ENCODE results near the gene TBL3.
"Not testable (repeated sequence)": the region's sequence is repeated elsewhere in the genome, so short reads cannot be mapped to it uniquely, and the experiment has no call there.

TBL3 gene

GRCh38 chr16:1938910-1939309 lies 32.9 kb upstream of the TBL3 start:
- no peak overlapping the region for H3K9ac ChIP-seq
- H3K27ac ChIP-seq = no peak overlapping the region
- no peak overlapping the region for H2AFZ ChIP-seq (ENCODE audit: low read depth)
- H3K4me3 ChIP-seq (IDR thresholded peaks at IDR 0.05; ENCODE audit: insufficient read depth, low read depth, low read length) = no peak overlapping the region
- no peak overlapping the region for H3K4me2 ChIP-seq
- no peak for TF ChIP-seq CTCF (conservative IDR thresholded peaks at IDR 0.05; ENCODE audit: low read depth, low read length)
- H3K27me3 ChIP-seq (ENCODE audit: insufficient read depth, low read depth) = no peaks in the 10 kb centered on the region
- H3K4me1 ChIP-seq (ENCODE audit: low read depth, poor library complexity, severe bottlenecking) = peaks cover 15% of the 10 kb centered on the region
- H4K20me1 ChIP-seq (ENCODE audit: insufficient read depth) = no peaks in the 10 kb centered on the region
- H3K36me3 ChIP-seq (ENCODE audit: insufficient read depth) = no peaks in the 10 kb centered on the region
- no peaks in the 10 kb centered on the region for H3K79me2 ChIP-seq (ENCODE audit: insufficient read depth, low read depth)

GRCh38 chr16:1939833-1940232 lies 32.0 kb upstream of the TBL3 start:
- H3K27me3 ChIP-seq (ENCODE audit: insufficient read depth, low read depth); H3K79me2 ChIP-seq (ENCODE audit: insufficient read depth, low read depth); H3K9ac ChIP-seq; H2AFZ ChIP-seq (ENCODE audit: low read depth); H3K36me3 ChIP-seq (ENCODE audit: insufficient read depth); H3K27ac ChIP-seq; H3K4me2 ChIP-seq; H3K4me3 ChIP-seq (IDR thresholded peaks at IDR 0.05; ENCODE audit: insufficient read depth, low read depth, low read length); H4K20me1 ChIP-seq (ENCODE audit: insufficient read depth): not testable (repeated sequence)
- peaks cover 18% of the 10 kb centered on the region for H3K4me1 ChIP-seq (ENCODE audit: low read depth, poor library complexity, severe bottlenecking)

GRCh38 chr16:1940273-1941161 lies 31.3 kb upstream of the TBL3 start:
- no peak overlapping the region for H3K4me3 ChIP-seq (IDR thresholded peaks at IDR 0.05; ENCODE audit: insufficient read depth, low read depth, low read length)
- no peak overlapping the region for H3K4me2 ChIP-seq
- no peak for TF ChIP-seq CTCF (conservative IDR thresholded peaks at IDR 0.05; ENCODE audit: low read depth, low read length)
- H3K36me3 ChIP-seq (ENCODE audit: insufficient read depth) = no peaks in the 10 kb centered on the region
- peaks cover 18% of the 10 kb centered on the region for H3K4me1 ChIP-seq (ENCODE audit: low read depth, poor library complexity, severe bottlenecking)
- no peak overlapping the region for H2AFZ ChIP-seq (ENCODE audit: low read depth)
- H3K79me2 ChIP-seq (ENCODE audit: insufficient read depth, low read depth) = no peaks in the 10 kb centered on the region
- no peak overlapping the region for H3K9ac ChIP-seq
- no peaks in the 10 kb centered on the region for H3K27me3 ChIP-seq (ENCODE audit: insufficient read depth, low read depth)
- H3K27ac ChIP-seq = no peak overlapping the region
- H4K20me1 ChIP-seq (ENCODE audit: insufficient read depth) = no peaks in the 10 kb centered on the region

DNA sequence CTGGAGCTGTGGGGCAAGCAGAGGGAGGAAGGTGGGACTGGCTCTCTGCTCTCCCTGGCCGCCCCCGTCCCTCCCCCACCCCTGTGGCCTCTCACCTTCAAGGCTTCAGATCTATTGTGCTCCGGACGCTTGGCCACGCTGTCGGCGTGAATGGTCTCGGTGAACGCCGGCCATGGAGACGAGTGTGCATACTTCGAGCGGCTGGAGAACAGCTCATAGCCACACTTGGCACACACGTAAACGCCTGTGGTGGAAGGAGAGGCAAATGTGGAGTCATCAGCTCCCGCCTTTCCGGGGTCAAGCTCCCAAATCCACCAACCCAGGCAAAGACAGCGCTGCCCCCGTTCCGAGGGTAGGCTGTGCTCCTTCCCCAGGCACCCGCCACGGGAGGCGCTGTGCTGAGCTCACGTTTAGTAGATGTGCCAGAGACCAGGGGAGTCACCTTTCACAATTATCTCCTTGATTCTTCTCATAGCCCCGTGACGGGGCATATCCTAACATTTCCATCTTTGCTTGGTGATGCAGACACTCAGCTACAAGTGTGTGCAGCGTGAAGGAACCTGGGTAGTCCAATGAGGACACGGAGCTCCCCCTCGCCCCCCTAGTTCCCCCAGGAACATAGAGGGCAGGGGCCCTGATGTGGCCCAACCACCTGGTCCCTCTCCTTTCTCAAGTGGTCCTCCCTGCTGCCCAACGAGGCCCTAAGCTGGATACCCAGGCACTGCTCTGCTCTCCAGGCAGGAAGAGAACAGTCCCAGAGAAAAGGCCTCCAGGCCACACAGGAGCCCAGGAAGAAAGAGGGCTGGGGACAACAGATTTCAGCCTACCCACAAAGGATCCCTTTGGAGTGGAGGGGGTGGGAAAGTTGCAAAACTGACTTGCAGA lies 30.4 kb upstream of the TBL3 start:
- no peak overlapping the region for H3K4me3 ChIP-seq (IDR thresholded peaks at IDR 0.05; ENCODE audit: insufficient read depth, low read depth, low read length)
- no peak for TF ChIP-seq CTCF (conservative IDR thresholded peaks at IDR 0.05; ENCODE audit: low read depth, low read length)
- no peak overlapping the region for H3K27ac ChIP-seq
- no peaks in the 10 kb centered on the region for H3K36me3 ChIP-seq (ENCODE audit: insufficient read depth)
- no peaks in the 10 kb centered on the region for H3K27me3 ChIP-seq (ENCODE audit: insufficient read depth, low read depth)
- no peak overlapping the region for H3K9ac ChIP-seq
- peak overlapping the region; percentile 97 for H3K4me2 ChIP-seq
- H3K79me2 ChIP-seq (ENCODE audit: insufficient read depth, low read depth) = no peaks in the 10 kb centered on the region
- H2AFZ ChIP-seq (ENCODE audit: low read depth) = no peak overlapping the region
- peaks cover 18% of the 10 kb centered on the region for H3K4me1 ChIP-seq (ENCODE audit: low read depth, poor library complexity, severe bottlenecking)
- no peaks in the 10 kb centered on the region for H4K20me1 ChIP-seq (ENCODE audit: insufficient read depth)

All from KMS-11 (cell line).